Breast epithelium (tissue), 3 donors: ENCODE results near the gene SLF2.
A peak's percentile ranks its signal among the peaks of the same experiment; 100 is the strongest.

Experiments used
- POLR2A ChIP-seq: fragments of 450-650 bp; IDR thresholded peaks from one replicate; pipeline ENCODE4 v1.6.1; 2016; ENCODE audit warnings: antibody characterized with exemption, mild to moderate bottlenecking, moderate library complexity
- POLR2AphosphoS5 ChIP-seq, 3 donors: sonication (generic); formaldehyde crosslinking; IDR thresholded peaks; one replicate each; pipeline ENCODE4 v1.6.1; 2017; ENCODE audit warnings: antibody characterized with exemption in 3 of 3
- TF ChIP-seq, protein P1 (sequence below), 3 donors: fragments of 450-650 bp; IDR thresholded peaks; one replicate each; pipeline ENCODE4 v1.5.1; 2016 to 2017; ENCODE audit warnings: antibody characterized with exemption in 3 of 3, mild to moderate bottlenecking in 3 of 3, moderate library complexity in 3 of 3

DNA sequence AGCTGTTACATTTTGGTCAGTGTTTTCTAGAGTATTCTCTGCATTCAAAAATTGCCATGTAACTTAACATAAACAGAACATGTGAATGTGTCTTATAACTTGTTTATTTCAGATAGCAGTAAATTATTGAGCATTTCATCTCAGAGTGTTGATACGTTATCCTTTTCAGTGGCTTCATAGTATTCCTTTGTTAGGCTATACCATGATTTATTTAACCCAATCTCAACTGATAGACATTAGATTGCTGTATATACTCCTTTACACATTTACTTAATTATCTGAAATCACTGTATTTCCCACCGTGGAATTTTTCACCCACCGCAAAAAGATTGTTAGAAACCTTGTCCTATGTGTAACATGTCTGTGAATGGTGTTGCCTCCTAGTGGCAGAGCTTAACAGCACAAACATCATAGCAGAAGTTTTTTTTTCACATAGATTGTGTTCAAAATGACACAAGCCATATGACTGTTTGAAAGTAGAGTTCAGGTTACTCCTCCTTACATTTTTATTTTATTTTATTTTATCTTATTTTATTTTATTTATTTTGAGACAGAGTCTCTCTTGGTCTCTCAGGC lies 21.4 kb downstream of the SLF2 start:
- TF ChIP-seq, protein P1, sequence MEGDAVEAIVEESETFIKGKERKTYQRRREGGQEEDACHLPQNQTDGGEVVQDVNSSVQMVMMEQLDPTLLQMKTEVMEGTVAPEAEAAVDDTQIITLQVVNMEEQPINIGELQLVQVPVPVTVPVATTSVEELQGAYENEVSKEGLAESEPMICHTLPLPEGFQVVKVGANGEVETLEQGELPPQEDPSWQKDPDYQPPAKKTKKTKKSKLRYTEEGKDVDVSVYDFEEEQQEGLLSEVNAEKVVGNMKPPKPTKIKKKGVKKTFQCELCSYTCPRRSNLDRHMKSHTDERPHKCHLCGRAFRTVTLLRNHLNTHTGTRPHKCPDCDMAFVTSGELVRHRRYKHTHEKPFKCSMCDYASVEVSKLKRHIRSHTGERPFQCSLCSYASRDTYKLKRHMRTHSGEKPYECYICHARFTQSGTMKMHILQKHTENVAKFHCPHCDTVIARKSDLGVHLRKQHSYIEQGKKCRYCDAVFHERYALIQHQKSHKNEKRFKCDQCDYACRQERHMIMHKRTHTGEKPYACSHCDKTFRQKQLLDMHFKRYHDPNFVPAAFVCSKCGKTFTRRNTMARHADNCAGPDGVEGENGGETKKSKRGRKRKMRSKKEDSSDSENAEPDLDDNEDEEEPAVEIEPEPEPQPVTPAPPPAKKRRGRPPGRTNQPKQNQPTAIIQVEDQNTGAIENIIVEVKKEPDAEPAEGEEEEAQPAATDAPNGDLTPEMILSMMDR (IDR thresholded peaks at IDR 0.05): peak in 1 of 3 donors; percentile 10
- TF ChIP-seq POLR2AphosphoS5 (IDR thresholded peaks at IDR 0.05) (no peak), POLR2A (no peak)
